Right lobe of liver (tissue), 6 donors: ENCODE measurements around the gene ALK. TPM values are rescaled to one million over a fixed set of nuclear protein-coding genes. Genes with fewer than 3 reads are reported as not detected.

ENCODE experiments used
- ATAC-seq, 4 donors: fragments of 200-7000 bp; cut with Tn5 transposase; one replicate each; pipeline ENCODE4 v1.9.1; 2020; ENCODE audit warnings: mild to moderate bottlenecking in 4 of 4, moderate library complexity in 4 of 4
- DNase-seq, 3 donors: peaks; one replicate each; pipeline ENCODE4 v3.0.0-alpha.2; 2020
- H3K27ac ChIP-seq, 3 donors: fragments of 200-600 bp; one replicate each; pipeline ENCODE4 v1.8.0; 2022
- H3K27me3 ChIP-seq, 2 donors: fragments of 200-600 bp; one replicate each; pipeline ENCODE4 v1.8.0; 2022
- H3K36me3 ChIP-seq, 4 donors: fragments of 200-600 bp; sonication (generic) in 1 of 4; one replicate each; pipeline versions ENCODE4 v1.5.1 to v1.8.0; 2017 to 2022; ENCODE audit warnings: control low read depth in 1 of 4
- H3K4me1 ChIP-seq, 4 donors: fragments of 200-600 bp; sonication (generic) in 1 of 4; one replicate each; pipeline versions ENCODE4 v1.5.1 to v1.8.0; 2017 to 2022; ENCODE audit warnings: control low read depth in 1 of 4
- H3K4me3 ChIP-seq, 3 donors: fragments of 200-600 bp; one replicate each; pipeline ENCODE4 v1.8.0; 2022
- H3K9me3 ChIP-seq, 4 donors: fragments of 200-600 bp; sonication (generic) in 1 of 4; one replicate each; pipeline versions ENCODE4 v1.5.1 to v1.8.0; 2017 to 2022; ENCODE audit warnings: control low read depth in 1 of 4
- POLR2A ChIP-seq: fragments of 450-650 bp; IDR thresholded peaks from one replicate; pipeline ENCODE4 v1.6.1; 2017; ENCODE audit warnings: antibody characterized with exemption, mild to moderate bottlenecking
- WGBS: methylation state at CpG from one replicate; pipeline ENCODE4 v1.1.6; 2018; ENCODE audit warnings: low coverage, low lambda C conversion rate; ENCODE audit not compliant: insufficient coverage; ENCODE audit errors: missing lambda C conversion rate; 5-methylcytosine and 5-hydroxymethylcytosine counted together
- intact Hi-C, 2 donors: fragments of 100-400 bp; cut with DNase I; formaldehyde crosslinking; loops; one replicate each; pipeline versions ENCODE4 v1.11.2 to v1.14.1; 2022
- total RNA-seq, 6 experiments: library from RNA; depleted of rRNA in 2 of 6; stranded (reverse); fragments of >200 nt in 2 of 6; fragmentation: NEBNext Ultra II Directional in 3 of 6; extraction: Animal tissue kit (Norgen Biotek cat#: 25700) in 3 of 6; gene quantifications; one replicate each; pipeline versions ENCODE4 v1.1.0 to v1.2.4, GENCODE V29; 2016 to 2023
- TF ChIP-seq, protein P1 (sequence below), 4 donors: fragments of 200-600 bp in 3 of 4; fragments of 450-650 bp in 1 of 4; IDR thresholded peaks; one replicate each; pipeline versions ENCODE4 v1.5.1 to v1.8.0; 2016 to 2022; ENCODE audit warnings: antibody characterized with exemption in 4 of 4, mild to moderate bottlenecking in 2 of 4
- donor health status: DM: no; HTN: yes; CAD: no.
- donor health status: DM: no; HTN: no; CAD: no.
- donor health status: DM: no; HTN: no; CAD: no.
- donor health status: DM: no; HTN: yes; CAD: no.
- donor health status: DM: no; HTN: yes; CAD: no.

Gene ALK
- total RNA-seq, 6 experiments from 2014 or later: 0.04 to 0.06 TPM; not detected in 4

DNA sequence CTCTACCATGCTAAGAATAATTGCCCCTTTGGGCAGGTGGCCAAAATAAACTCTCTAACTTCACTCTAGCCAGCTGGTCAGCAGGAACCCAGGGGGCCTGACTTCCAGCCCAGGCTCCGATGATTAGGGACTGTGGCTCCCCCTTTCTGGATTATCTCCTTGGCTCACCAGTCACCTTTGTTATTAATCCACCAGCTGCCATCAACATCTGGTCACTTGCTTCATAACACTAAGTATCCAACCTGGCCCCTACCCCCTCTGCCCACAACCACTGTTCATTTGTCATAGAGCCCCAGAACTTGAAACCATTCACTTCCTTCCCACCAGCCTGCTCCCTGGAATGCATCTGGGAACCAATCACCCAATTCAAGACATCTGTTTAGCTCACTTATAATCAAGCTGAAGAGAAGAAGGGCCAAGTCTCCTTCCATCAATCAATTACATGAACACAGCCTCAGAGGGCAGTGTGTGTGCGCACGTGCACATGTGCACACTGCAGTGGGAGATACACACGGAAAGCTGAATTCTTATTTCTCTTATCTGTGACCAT, 215.1 kb downstream of the ALK start:
- Histone ChIP-seq H3K27me3 (no peaks in the 10 kb centered on the region), H3K4me1 (no peaks in the 10 kb centered on the region), H3K36me3 (no peaks in the 10 kb centered on the region), H3K9me3 (no peaks in the 10 kb centered on the region), H3K27ac (no peak overlapping the region), H3K4me3 (no peak overlapping the region)
- DNase-seq (no peak), ATAC-seq (no peak)
- no peak for TF ChIP-seq POLR2A
- TF ChIP-seq, protein P1, sequence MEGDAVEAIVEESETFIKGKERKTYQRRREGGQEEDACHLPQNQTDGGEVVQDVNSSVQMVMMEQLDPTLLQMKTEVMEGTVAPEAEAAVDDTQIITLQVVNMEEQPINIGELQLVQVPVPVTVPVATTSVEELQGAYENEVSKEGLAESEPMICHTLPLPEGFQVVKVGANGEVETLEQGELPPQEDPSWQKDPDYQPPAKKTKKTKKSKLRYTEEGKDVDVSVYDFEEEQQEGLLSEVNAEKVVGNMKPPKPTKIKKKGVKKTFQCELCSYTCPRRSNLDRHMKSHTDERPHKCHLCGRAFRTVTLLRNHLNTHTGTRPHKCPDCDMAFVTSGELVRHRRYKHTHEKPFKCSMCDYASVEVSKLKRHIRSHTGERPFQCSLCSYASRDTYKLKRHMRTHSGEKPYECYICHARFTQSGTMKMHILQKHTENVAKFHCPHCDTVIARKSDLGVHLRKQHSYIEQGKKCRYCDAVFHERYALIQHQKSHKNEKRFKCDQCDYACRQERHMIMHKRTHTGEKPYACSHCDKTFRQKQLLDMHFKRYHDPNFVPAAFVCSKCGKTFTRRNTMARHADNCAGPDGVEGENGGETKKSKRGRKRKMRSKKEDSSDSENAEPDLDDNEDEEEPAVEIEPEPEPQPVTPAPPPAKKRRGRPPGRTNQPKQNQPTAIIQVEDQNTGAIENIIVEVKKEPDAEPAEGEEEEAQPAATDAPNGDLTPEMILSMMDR (IDR thresholded peaks at IDR 0.05): no peak
- intact Hi-C loops: no loop called here
- WGBS: 63% methylated on average over 3 of the region's 4 CpGs

- H3K27me3 ChIP-seq: no peaks in the 10 kb centered on the region
- intact Hi-C loops: no loop called here
- no peak for ATAC-seq
- no peak overlapping the region for H3K4me3 ChIP-seq
- no peaks in the 10 kb centered on the region for H3K36me3 ChIP-seq
- H3K4me1 ChIP-seq: no peaks in the 10 kb centered on the region
- DNase-seq: no peak
- H3K9me3 ChIP-seq: no peaks in the 10 kb centered on the region
- TF ChIP-seq, protein P1 (IDR thresholded peaks at IDR 0.05): no peak
- H3K27ac ChIP-seq: no peak overlapping the region
- WGBS: 77% methylated on average over 4 of the region's 4 CpGs
These were observed 215.8 kb downstream of the ALK start for GRCh38 chr2:29705616-29706015.

DNA sequence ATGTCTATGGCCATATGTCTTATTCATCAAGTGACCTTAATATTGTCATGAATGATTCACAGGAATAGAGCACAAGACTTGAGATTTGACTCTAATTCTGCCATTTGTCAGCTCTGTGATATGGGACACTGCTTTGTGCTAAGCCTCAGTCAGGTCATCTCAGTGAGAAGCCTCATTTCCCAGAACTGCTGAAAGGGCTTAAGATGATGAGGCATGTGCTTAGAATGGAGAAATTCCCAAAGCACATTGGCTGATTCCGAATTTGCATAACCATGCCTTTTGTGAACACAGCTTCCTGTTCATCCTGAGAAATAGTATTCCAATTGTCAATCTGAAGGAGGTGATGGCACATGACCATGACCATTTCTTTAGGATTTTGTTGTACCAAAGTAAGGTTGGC, 218.1 kb downstream of the ALK start:
- no peak for DNase-seq
- H3K27ac ChIP-seq: no peak overlapping the region
- H3K9me3 ChIP-seq: no peaks in the 10 kb centered on the region
- H3K27me3 ChIP-seq: no peaks in the 10 kb centered on the region
- 31% methylated on average over 1 of the region's 1 CpG for WGBS
- H3K4me1 ChIP-seq: no peaks in the 10 kb centered on the region
- H3K36me3 ChIP-seq: no peaks in the 10 kb centered on the region
- no peak for ATAC-seq
- no peak overlapping the region for H3K4me3 ChIP-seq
- intact Hi-C loops: no loop called here
- TF ChIP-seq POLR2A: no peak
- TF ChIP-seq, protein P1 (IDR thresholded peaks at IDR 0.05): no peak

GRCh38 chr2:29702276-29702675, 219.1 kb downstream of the ALK start:
- TF ChIP-seq, protein P1 (IDR thresholded peaks at IDR 0.05): no peak
- TF ChIP-seq POLR2A: no peak
- H3K4me1 ChIP-seq: no peaks in the 10 kb centered on the region
- no peaks in the 10 kb centered on the region for H3K9me3 ChIP-seq
- no peak overlapping the region for H3K27ac ChIP-seq
- H3K27me3 ChIP-seq: no peaks in the 10 kb centered on the region
- H3K4me3 ChIP-seq: no peak overlapping the region
- 83% methylated on average over 2 of the region's 2 CpGs for WGBS
- no peaks in the 10 kb centered on the region for H3K36me3 ChIP-seq
- DNase-seq: no peak
- no peak for ATAC-seq
- intact Hi-C loops: no loop called here

- Histone ChIP-seq H3K27me3 (no peaks in the 10 kb centered on the region), H3K36me3 (no peaks in the 10 kb centered on the region), H3K27ac (no peak overlapping the region), H3K4me1 (no peaks in the 10 kb centered on the region), H3K4me3 (no peak overlapping the region), H3K9me3 (no peaks in the 10 kb centered on the region)
- intact Hi-C loops: no loop called here
- 86% methylated on average over 2 of the region's 2 CpGs for WGBS
- TF ChIP-seq, protein P1 (IDR thresholded peaks at IDR 0.05): no peak
- no peak for TF ChIP-seq POLR2A
- no peak for ATAC-seq
- no peak for DNase-seq
These were observed 220.8 kb downstream of the ALK start for GRCh38 chr2:29700560-29700959.
